ENCODE results near the gene PRKAB1. TPM values are rescaled to one million over a fixed set of nuclear protein-coding genes. Genes with fewer than 3 reads are reported as not detected.
A peak's percentile ranks its signal among the peaks of the same experiment; 100 is the strongest.
"Not testable (repeated sequence)": the region's sequence is repeated elsewhere in the genome, so short reads cannot be mapped to it uniquely, and the experiment has no call there.

The PRKAB1 gene, protein sequence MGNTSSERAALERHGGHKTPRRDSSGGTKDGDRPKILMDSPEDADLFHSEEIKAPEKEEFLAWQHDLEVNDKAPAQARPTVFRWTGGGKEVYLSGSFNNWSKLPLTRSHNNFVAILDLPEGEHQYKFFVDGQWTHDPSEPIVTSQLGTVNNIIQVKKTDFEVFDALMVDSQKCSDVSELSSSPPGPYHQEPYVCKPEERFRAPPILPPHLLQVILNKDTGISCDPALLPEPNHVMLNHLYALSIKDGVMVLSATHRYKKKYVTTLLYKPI
- total RNA-seq: 16.3 and 20.6 TPM in 2 replicates

DNA sequence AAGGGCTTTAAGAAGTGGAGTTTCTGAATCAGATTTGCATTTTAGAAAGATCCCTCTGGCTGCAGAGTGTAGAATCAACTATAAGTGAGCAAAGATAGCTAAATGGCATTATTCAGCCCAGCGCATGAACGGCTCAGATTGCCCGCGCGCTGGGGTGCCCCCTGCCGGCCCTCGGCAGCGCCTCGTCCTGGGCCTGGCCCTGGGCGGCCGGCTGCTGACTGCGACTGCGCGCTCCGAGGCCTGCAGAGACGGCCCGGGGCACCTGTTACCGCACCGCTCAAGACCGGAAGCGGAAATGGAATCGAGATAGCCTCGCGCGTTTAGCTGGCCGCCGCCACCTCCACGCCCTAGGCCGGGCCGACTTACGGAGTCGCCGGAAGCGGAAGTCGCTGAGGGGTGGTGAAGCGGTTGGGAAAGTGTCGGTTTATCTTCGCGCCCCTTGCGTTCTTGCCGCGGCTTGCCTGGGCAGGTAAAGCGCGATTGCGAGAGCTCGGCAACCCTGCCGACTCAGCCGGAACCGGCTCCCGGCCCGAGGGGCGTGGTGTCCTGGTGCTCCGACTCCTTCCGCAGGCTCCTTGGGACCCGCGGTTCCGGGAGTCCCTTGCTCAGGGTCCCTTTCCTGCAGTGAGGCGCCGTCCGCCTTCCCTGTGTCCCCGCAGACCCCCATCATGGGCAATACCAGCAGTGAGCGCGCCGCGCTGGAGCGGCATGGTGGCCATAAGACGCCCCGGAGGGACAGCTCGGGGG is at the start of gene PRKAB1:
Gene PRKAB1, plus strand, starts transcription at position 557 of the 747 bp plus-strand sequence. Its CDS starts 112 bp downstream, at position 669.
- DNase-seq (ENCODE audit: low read depth in 2 of 2): peak; percentile 95 to 98

DNA sequence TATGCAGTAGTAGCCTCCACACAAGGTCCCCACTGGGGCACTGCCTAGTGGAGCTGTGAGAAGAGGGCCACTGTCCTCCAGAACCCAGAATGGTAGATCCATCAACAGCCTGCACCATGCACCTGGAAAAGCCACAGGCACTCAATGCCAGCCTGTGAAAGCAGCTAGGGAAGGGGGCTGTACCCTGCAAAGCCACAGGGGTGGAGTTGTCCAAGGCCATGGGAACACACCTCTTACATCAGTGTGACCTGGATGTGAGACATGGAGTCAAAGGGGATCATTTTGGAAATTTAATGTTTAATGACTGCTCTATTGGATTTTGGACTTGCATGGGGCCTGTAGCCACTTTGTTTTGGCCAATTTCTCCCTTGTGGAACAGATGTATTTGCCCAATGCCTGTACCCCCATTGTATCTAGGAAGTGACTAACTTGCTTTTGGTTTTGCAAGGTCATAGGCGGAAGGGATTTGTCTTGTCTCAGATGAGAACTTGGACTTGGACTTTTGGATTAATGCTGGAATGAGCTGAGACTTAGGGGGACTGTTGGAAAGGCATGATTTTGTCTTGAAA is 49.5 kb upstream of the PRKAB1 start:
- not testable (repeated sequence) for DNase-seq (ENCODE audit: low read depth in 2 of 2)

DNA sequence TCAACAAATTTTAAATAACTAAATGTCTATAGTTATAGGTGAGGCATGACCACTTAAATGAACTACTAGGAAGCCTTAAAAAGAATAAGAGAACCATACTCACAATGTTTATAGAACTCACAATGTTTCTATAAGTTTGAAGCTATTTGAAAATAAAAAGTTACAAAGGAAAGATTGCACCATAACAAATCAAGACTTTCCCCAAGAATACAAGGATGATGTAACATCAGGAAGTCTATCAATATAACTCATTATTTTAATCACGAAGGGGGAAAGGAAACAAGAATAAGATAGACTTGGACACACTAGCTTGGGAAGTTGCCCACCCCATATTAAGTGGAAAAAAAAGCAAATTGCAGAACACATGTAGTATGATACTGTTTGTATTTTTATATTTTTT is 47.4 kb upstream of the PRKAB1 start:
- DNase-seq (ENCODE audit: low read depth in 2 of 2): no peak

DNA sequence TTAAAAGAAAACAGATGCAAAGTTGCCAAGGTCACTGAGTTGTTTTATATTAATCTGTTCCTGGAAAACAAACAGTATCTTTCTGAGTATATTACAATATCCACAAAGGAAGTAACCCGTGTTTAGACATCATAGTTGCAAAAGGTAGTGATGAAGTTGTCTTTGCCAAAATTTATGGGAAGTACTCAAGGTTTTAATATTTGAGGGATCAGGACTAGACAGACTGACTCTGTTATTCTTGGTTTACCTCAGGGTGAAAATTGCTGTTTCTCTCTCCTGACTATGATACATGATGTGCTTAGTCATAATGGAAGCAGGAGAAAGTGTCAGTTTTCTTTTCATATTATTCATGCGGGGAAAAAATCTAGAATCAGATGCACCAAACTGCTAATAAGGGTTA is 46.1 kb upstream of the PRKAB1 start:
- DNase-seq (ENCODE audit: low read depth in 2 of 2): no peak

DNA sequence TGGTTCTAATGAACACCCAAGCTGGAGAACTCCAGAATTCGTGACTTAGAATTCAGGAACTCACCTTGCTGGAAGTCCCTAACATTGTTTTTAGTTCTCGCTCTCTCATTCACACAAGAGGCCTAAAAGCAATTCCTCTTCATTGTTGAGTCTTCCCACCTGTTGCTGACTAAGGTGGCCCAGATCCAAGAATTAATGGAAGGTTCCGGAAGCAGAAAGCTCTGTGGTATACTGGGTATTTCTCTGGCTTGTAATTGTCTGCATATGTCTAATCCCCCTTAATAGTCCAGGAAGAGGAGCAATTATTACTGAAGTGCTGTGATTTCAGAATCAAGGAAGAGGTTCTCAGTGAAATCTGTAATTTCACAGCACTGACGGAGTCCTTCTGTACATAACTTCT is 43.0 kb upstream of the PRKAB1 start:
- DNase-seq (ENCODE audit: low read depth in 2 of 2): peak; percentile 13 to 25

DNA sequence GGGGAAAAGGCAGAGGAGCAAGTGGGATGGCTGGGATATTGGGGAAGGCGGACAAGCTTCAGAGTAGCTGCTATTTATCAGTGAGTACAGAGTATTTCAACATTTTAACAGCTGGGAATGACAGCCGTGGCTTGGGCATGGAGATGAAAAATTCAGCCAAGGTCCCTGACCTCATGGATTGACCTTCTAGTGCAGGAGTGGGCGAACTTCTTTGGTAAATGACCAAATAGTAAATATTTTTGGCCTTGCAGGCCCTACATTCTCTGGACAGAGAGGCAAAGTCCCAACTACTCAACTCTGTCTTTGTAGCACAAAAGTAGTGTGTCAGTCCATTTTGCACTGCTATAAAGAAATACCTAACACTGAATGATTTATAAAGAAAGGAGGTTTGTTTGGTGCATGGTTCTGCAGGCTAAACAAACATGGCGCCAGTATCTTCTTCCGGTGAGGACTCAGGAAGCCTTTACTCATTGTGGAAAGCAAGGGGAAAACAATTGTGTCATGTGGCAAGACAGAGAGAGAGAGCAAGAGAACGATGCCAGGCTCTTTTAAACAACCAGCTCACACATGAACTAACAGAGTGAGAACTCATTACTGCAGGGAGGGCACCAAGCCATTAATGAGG is 40.8 kb upstream of the PRKAB1 start:
- no peak for DNase-seq (ENCODE audit: low read depth in 2 of 2)

DNA sequence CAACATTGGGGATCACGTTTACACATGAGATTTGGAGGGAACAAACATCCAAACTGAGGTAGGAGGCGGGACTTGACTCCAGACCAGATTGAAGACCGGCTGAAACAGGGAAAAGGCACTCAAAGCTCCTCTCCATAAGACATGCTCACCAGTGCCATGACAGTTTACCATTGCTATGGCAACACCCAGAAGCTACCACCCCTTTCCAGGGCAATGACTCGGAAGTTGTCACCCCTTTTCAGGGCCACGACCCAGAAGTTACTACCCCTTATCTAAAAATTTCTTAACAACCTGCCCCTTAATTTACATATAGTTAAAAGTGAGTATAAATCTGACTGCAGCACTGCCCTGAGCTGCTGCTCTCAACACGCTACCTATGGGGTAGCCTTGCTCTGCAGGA is 40.2 kb upstream of the PRKAB1 start:
- DNase-seq (ENCODE audit: low read depth in 2 of 2): no peak

DNA sequence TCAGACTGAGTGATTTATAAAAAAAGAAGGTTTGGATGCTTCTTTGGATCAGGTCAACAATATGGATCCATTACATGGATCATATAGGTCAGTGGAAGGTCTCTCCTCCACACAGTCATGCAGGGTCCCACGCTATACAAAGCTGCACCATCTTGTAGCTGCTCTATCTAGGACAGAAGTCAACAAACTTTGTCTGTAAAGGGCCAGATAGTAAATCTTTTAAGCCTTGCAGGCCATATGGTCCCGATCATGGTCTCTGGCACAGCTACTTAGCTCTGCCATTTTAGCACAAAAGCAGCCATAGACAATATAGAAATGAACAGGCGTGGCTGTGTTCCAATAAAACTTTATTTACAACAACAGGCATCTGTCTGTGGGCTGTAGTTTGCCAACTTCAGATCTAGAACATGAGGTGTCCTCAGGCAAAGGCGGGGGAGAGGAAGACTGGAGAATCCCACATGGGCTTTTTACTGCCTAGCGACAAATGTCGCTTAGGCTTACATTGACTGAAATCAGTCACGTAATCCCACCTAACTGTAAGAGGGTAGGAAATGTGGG is 37.6 kb upstream of the PRKAB1 start:
- DNase-seq (ENCODE audit: low read depth in 2 of 2): no peak

DNA sequence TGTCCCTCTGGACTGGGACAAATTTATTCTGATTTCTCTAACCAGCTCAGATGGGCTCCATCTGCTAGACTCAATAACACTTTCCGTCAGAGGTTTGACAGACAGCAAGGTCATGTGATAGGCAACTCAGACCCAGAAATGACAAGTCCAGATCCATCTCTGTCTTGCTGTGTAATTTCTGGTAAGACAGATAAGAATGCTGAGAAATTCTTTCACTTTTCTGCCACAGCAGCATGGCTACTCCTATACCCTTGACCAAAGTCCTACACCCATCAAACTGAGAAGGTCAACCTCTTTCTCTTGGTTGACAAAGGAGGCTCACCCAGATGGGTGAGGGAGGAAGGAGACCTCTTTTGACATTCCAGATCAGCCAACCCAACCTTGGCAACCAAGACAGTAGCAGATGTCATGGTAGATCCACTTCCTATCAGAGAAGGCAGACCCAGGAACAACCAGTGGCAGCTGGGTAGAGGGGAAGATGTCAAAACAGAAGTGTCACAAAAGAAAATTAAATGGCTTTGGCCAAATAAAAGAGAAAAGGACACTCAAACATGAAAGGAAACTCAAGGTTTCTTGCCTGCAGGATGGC is 36.9 kb upstream of the PRKAB1 start:
- no peak for DNase-seq (ENCODE audit: low read depth in 2 of 2)

DNA sequence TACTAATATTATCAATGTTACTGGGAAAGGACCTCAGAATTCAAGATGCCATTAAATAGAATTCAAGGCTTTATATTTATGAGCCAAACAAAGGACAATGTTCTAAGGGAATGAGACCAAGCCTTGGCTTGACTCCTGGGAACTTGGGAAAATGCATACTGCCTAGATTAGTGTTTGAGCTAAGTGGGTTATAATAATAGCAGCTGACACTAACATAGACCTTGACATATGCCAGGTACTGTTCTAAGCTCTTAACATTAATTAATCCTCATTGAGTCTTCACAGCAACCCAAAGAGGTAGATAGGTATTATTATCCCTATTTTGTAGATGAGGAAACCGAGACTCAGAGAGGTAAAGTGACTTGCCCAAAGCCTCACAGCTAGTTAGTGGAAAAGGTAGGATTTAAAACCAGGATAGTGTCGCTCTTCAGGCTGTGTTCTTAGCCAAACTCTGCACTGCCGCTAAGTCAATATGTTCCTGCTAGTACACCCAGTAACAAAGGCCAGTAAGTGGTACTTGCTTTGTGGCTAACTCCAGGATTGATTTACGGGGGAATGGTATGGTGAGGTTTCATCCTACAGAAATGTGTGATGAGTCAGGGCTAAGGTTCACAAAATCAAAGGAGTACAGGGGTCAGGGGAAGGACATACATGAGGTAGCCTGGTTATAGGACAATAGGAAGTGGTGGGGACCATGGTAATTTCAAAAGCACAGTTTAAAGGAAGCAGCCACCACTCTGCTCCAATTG is 35.8 kb upstream of the PRKAB1 start:
- no peak for DNase-seq (ENCODE audit: low read depth in 2 of 2)

DNA sequence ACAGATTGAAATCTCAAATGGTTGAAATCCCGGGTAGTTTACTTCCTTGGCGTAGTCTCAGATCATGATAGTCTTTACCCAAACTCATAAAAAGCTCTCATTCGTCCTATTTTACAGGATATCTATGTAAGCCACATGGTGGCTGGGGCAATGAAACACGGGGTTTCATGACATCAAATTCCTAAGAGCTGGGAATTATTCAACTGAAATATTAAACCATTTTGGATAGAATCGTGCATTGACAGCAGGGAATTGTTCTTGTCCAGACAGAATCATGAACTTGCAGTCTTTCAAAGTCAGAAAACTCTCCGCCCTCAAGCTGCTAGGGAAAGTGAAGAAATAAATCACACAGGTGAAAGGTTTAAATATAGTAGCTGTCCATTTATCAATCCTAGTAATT is 33.2 kb upstream of the PRKAB1 start:
- DNase-seq (ENCODE audit: low read depth in 2 of 2): no peak

DNA sequence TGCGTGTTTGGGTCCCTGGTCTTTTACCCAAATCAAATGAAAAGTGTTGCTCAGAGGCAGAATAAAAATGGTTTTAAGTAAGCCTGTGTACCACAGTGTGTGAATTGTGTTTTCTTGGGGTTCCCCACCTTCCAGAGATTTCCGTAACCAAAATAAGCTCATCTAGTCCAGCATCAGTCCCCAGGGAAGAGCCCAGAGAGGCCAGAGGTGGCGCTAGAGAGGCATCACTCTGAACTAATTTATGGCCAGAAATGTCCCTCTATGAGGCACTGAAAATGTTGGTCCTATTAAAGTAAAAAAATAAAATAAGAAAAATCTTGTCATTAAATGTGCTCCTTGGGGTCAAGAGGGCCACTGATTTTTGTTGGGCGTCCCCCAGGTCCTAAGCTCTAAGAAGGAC is 24.9 kb upstream of the PRKAB1 start:
- DNase-seq (ENCODE audit: low read depth in 2 of 2): no peak

DNA sequence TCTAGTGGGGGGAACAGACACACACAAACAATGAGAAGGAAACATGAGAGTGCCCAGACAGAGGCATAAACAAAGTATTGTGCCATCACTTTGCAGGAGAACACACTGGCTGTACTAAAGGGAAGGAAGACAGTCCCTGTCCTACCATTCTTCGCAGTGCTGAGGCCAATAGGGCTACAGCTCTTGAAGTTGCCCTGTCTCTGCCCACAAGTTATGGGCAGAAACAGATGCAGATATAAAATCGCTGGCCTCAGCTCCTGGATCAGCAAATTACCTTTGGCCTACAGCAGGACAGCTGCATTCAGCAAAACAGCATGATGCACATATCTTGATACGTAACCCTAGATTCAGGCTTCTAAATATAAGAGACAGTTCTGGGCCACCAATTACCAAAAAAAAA is 23.0 kb upstream of the PRKAB1 start:
- DNase-seq (ENCODE audit: low read depth in 2 of 2): no peak

DNA sequence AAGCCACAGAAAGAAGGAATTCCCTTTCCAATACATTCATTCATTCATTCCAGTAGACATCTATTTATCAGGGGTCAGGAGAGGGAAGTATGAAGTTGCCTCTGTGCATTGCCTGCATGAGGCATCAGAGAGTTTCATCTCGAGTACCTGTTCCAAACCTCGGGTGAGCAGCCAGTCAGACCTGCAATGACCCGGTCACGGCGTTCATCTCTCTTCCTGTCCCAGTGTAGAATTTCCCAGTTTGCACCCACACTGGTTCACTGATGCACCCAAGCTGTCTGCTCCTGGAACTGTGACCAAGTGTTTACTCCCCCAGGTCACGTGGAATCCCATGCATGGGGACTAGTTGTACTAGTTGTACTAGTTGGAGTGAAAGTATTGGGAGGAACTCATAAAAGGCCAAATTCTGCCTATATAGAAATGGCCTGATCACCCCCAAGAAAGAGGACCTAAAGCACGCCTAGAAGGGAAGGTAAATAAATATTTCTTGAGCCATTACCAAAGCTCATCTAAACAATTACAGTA is 22.3 kb upstream of the PRKAB1 start:
- DNase-seq (ENCODE audit: low read depth in 2 of 2): no peak

DNA sequence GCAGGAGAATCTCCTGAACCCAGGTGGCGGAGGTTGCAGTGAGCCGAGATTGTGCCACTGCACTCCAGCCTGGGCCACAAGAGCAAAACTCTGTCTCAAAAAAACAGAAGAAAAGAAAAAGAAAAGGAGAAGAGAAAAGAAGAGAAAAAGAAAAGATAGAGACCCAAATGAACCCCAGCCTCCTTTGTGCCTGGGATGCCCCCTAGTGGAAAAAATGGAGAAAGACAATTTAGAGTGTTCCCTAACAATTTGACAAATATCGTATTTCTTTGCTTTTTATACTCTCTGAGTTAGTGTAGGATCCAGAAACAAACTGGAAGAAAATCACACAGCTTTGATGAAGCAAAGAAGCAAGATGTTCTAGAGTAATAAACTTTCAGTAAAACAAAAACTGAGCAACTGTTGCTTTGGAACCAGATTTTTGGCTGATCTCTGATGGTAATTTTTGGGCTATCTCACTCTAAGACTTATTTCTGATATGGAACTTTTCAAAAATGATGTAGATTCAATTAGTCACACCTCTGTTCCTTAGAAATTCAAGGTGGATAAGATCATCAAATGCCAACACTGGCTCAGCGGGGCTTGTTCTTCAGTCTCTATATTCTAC is 18.6 kb upstream of the PRKAB1 start:
- DNase-seq (ENCODE audit: low read depth in 2 of 2): peak in 1 of 2 donors; percentile 29

DNA sequence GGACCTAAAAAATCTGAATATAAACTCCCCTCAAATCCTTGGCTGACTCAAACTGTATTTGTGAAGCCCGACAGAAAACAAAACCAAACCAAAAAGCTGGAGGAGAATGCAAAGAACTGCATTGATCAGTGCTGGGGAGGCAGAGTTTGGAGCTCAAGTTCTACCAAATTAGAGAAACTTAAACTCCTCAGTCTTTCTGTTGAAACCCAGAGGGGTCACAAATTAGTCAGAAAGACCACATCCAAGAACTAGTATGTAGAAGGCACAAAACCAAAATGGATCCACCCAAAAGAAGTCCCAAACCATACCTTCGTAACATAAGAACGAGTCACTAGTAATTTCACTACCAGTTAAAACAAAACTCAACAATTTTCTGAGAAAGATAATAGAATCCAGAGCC is 15.3 kb upstream of the PRKAB1 start:
- DNase-seq (ENCODE audit: low read depth in 2 of 2): no peak

DNA sequence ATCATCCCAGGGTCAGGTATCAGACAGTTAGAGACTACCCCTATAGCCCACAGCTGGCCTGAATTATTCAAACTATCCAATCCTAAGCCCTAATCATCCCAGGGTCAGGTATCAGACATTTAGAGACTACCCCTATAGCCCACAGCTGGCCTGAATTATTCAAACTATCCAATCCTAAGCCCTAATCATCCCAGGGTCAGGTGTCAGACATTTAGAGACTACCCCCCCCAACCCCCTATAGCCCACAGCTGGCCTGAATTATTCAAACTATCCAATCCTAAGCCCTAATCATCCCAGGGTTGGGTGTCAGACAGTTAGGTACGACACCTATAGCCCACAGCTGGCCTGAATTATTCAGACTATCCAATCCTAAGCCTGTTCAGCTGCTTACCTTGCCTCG is 10.9 kb upstream of the PRKAB1 start:
- not testable (repeated sequence) for DNase-seq (ENCODE audit: low read depth in 2 of 2)

DNA sequence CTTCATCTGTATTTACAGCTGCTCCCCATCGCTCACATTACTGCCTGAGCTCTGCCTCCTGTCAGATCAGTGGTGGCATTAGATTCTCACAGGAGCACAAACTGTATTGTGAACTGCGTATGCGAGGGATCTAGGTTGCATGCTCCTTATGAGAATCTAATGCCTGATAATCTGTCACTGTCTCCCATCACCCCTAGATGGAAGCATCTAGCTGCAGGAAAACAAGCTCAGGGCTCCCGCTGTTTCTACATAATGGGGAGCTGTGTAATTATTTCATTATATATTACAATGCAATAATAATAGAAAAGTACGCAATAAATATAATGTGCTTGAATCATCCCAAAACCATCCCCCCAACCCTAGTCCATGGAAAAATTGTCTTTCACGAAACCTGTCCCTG is 9.8 kb upstream of the PRKAB1 start:
- peak; percentile 18 to 50 for DNase-seq (ENCODE audit: low read depth in 2 of 2)

DNA sequence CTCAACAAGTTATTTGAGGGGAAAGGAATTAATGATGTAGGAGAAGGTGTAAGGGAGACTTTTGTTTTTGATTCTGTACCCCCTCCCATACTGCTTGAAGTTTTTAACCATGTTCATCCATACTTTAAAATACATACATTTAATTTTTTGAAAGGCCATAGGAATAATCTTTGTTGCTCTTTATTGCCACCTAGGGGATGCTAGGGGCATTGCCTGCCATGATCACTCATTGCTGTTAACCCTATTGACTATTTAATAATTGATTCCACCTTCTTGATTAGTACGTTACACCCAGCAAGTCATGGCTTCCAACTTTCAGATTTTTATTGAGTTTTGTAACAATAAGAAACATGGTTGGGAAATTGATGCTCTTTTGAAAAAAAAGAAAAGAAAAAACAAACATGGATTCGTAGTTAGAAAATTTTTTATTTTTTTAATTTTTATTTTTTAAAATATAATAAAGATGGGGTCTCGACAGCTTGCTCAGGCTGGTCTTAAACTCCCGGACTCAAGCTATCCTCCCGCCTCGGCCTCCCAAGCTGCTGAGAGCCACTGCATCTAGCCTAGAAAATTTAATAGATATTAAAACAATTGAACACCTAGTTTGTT is 8.5 kb upstream of the PRKAB1 start:
- peak; percentile 47 to 53 for DNase-seq (ENCODE audit: low read depth in 2 of 2)

DNA sequence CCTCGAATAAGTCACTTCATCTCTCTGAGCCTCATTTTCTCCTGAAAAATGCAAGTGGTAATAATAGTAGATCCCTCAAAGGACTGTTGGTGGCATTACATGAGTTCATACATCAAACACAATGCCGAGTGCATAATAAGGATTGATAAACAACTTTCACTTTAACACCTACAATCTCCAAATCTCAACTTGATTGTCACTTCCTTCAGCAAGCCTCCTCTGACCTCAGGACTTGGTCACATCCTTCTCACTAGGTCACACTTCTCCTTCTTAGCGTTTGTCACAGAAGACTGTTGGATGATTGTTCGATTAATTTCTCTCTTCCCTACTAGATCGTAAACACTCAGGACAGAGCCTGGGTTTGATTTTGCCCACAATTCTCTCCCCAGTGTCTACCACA is 7.9 kb upstream of the PRKAB1 start:
- peak in 1 of 2 donors; percentile 12 for DNase-seq (ENCODE audit: low read depth in 2 of 2)
